Mesendoderm (in vitro differentiated cells): ENCODE data around the gene CCDC158.

Experiments
- DNase-seq: peaks from one replicate; pipeline ENCODE4 v3.0.0; 2013
- H2AK5ac ChIP-seq: 2 replicates; pipeline ENCODE4 v1.6.1; 2013; ENCODE audit warnings: low read length, inconsistent platforms
- H2BK120ac ChIP-seq: 2 replicates; pipeline ENCODE4 v1.6.1; 2013; ENCODE audit warnings: low read depth, mild to moderate bottlenecking, low read length, moderate library complexity, mixed read lengths
- H2BK15ac ChIP-seq: replicated peaks from 2 replicates; pipeline ENCODE4 v1.6.1; 2013; ENCODE audit warnings: low read depth, mild to moderate bottlenecking, moderate library complexity
- H2BK5ac ChIP-seq: 2 replicates; pipeline ENCODE4 v1.6.1; 2013; ENCODE audit warnings: low read length, inconsistent platforms
- H3K18ac ChIP-seq: 2 replicates; pipeline ENCODE4 v1.6.1; 2013; ENCODE audit warnings: mild to moderate bottlenecking, low read length, mixed read lengths
- H3K23ac ChIP-seq: one replicate; pipeline ENCODE4 v1.6.1; 2013; ENCODE audit warnings: low read length
- H3K27ac ChIP-seq: 2 replicates; pipeline ENCODE4 v1.5.1; 2013; ENCODE audit warnings: low read depth, mild to moderate bottlenecking, inconsistent platforms, low read length, moderate library complexity
- H3K27me3 ChIP-seq: 2 replicates; pipeline ENCODE4 v1.6.1; 2013; ENCODE audit warnings: low read length, control low read depth, mild to moderate bottlenecking, inconsistent platforms; ENCODE audit not compliant: insufficient read depth, poor library complexity
- H3K36me3 ChIP-seq: 2 replicates; pipeline ENCODE4 v1.6.1; 2013; ENCODE audit warnings: low read length, inconsistent platforms; ENCODE audit not compliant: control insufficient read depth, insufficient read depth
- H3K4ac ChIP-seq: one replicate; pipeline ENCODE4 v1.6.1; 2013; ENCODE audit warnings: low read depth, mild to moderate bottlenecking, low read length, moderate library complexity
- H3K4me1 ChIP-seq: 2 replicates; pipeline ENCODE4 v1.6.1; 2013; ENCODE audit warnings: low read depth, low read length, inconsistent platforms; ENCODE audit not compliant: control insufficient read depth
- H3K4me2 ChIP-seq: 2 replicates; pipeline ENCODE4 v1.6.1; 2013; ENCODE audit warnings: low read length
- H3K4me3 ChIP-seq: 2 replicates; pipeline ENCODE4 v1.5.1; 2013; ENCODE audit warnings: mild to moderate bottlenecking, low read length
- H3K56ac ChIP-seq: one replicate; pipeline ENCODE4 v1.6.1; 2013; ENCODE audit warnings: low read length
- H3K79me1 ChIP-seq: 2 replicates; pipeline ENCODE4 v1.6.1; 2013; ENCODE audit warnings: low read length, inconsistent platforms
- H3K79me2 ChIP-seq: 2 replicates; pipeline ENCODE4 v1.6.1; 2013; ENCODE audit warnings: mild to moderate bottlenecking, low read length; ENCODE audit not compliant: control insufficient read depth, insufficient read depth
- H3K9ac ChIP-seq: 2 replicates; pipeline ENCODE4 v1.6.1; 2013; ENCODE audit warnings: low read length, inconsistent platforms
- H4K5ac ChIP-seq: one replicate; pipeline ENCODE4 v1.6.1; 2013; ENCODE audit warnings: low read length
- H4K8ac ChIP-seq: one replicate; pipeline ENCODE4 v1.6.1; 2013; ENCODE audit warnings: low read depth, mild to moderate bottlenecking, control low read depth, low read length, moderate library complexity
- whole genome bisulfite sequencing: extraction: QIAGEN DNeasy Blood & Tissue Kit; methylation state at CpG from one replicate; pipeline ENCODE4 v1.1.7; 2013; ENCODE audit warnings: low lambda C conversion rate, missing lambda C conversion rate; ENCODE audit not compliant: insufficient coverage; ENCODE audit errors: extremely low coverage; 5-methylcytosine and 5-hydroxymethylcytosine counted together

The CCDC158 gene

GRCh38 chr4:76272582-76272981, 148.4 kb downstream of the CCDC158 start:
- H3K56ac ChIP-seq = no peak overlapping the region
- H3K4me1 ChIP-seq = no peaks in the 10 kb centered on the region
- H2BK15ac ChIP-seq = no peak overlapping the region
- no peak overlapping the region for H3K27ac ChIP-seq
- DNase-seq = no peak
- H4K8ac ChIP-seq = no peak overlapping the region
- H3K4me2 ChIP-seq = no peak overlapping the region
- H3K18ac ChIP-seq = no peak overlapping the region
- no peak overlapping the region for H3K23ac ChIP-seq
- no peak overlapping the region for H4K5ac ChIP-seq
- WGBS = no CpG with 5 or more reads among the region's 1 CpG
- H3K36me3 ChIP-seq = no peaks in the 10 kb centered on the region
- H2AK5ac ChIP-seq = no peak overlapping the region
- no peak overlapping the region for H3K4ac ChIP-seq
- H3K9ac ChIP-seq = no peak overlapping the region
- H3K79me1 ChIP-seq = no peaks in the 10 kb centered on the region
- no peak overlapping the region for H2BK120ac ChIP-seq
- H3K79me2 ChIP-seq = no peaks in the 10 kb centered on the region
- no peak overlapping the region for H3K4me3 ChIP-seq
- no peaks in the 10 kb centered on the region for H3K27me3 ChIP-seq
- H2BK5ac ChIP-seq = no peak overlapping the region

- Histone ChIP-seq H3K9ac (no peak overlapping the region), H3K27ac (no peak overlapping the region), H3K56ac (no peak overlapping the region), H3K36me3 (no peaks in the 10 kb centered on the region), H4K5ac (no peak overlapping the region), H2BK5ac (no peak overlapping the region), H3K18ac (no peak overlapping the region), H3K4me1 (no peaks in the 10 kb centered on the region), H3K4ac (no peak overlapping the region), H2BK120ac (no peak overlapping the region), H2AK5ac (no peak overlapping the region), H3K79me2 (no peaks in the 10 kb centered on the region), H3K23ac (no peak overlapping the region), H3K79me1 (no peaks in the 10 kb centered on the region), H4K8ac (no peak overlapping the region), H3K27me3 (no peaks in the 10 kb centered on the region), H2BK15ac (no peak overlapping the region), H3K4me3 (no peak overlapping the region), H3K4me2 (no peak overlapping the region)
- DNase-seq = no peak
Measured at GRCh38 chr4:76272073-76272472, 148.9 kb downstream of the CCDC158 start.

GRCh38 chr4:76271248-76271647, 149.7 kb downstream of the CCDC158 start:
- Histone ChIP-seq H3K36me3 (no peaks in the 10 kb centered on the region), H3K4ac (no peak overlapping the region), H3K4me1 (no peaks in the 10 kb centered on the region), H3K23ac (no peak overlapping the region), H3K4me2 (no peak overlapping the region), H4K8ac (no peak overlapping the region), H4K5ac (no peak overlapping the region), H3K9ac (no peak overlapping the region), H3K18ac (no peak overlapping the region), H3K27me3 (no peaks in the 10 kb centered on the region), H3K27ac (no peak overlapping the region), H3K4me3 (no peak overlapping the region), H3K79me1 (no peaks in the 10 kb centered on the region), H2BK120ac (no peak overlapping the region), H2BK5ac (no peak overlapping the region), H2AK5ac (no peak overlapping the region), H3K56ac (no peak overlapping the region), H3K79me2 (no peaks in the 10 kb centered on the region), H2BK15ac (no peak overlapping the region)
- no peak for DNase-seq
- WGBS = no CpG with 5 or more reads among the region's 6 CpGs

GRCh38 chr4:76270244-76271175, 150.4 kb downstream of the CCDC158 start:
- Histone ChIP-seq H3K4ac (no peak overlapping the region), H3K79me1 (no peaks in the 10 kb centered on the region), H4K8ac (no peak overlapping the region), H3K23ac (no peak overlapping the region), H3K4me1 (no peaks in the 10 kb centered on the region), H3K27me3 (no peaks in the 10 kb centered on the region), H2BK15ac (no peak overlapping the region), H2BK120ac (no peak overlapping the region), H3K4me2 (no peak overlapping the region), H4K5ac (no peak overlapping the region), H3K9ac (no peak overlapping the region), H3K36me3 (no peaks in the 10 kb centered on the region), H2BK5ac (no peak overlapping the region), H3K18ac (no peak overlapping the region), H3K56ac (no peak overlapping the region), H2AK5ac (no peak overlapping the region), H3K27ac (no peak overlapping the region), H3K4me3 (no peak overlapping the region), H3K79me2 (no peaks in the 10 kb centered on the region)
- no CpG with 5 or more reads among the region's 11 CpGs for WGBS
- no peak for DNase-seq

- no peaks in the 10 kb centered on the region for H3K4me1 ChIP-seq
- no peak overlapping the region for H3K56ac ChIP-seq
- H3K79me2 ChIP-seq = no peaks in the 10 kb centered on the region
- WGBS = no CpG with 5 or more reads among the region's 6 CpGs
- no peaks in the 10 kb centered on the region for H3K79me1 ChIP-seq
- no peak overlapping the region for H3K9ac ChIP-seq
- H2AK5ac ChIP-seq = no peak overlapping the region
- no peak overlapping the region for H4K5ac ChIP-seq
- no peak overlapping the region for H3K23ac ChIP-seq
- no peak overlapping the region for H3K4me3 ChIP-seq
- H3K27ac ChIP-seq = no peak overlapping the region
- H2BK15ac ChIP-seq = no peak overlapping the region
- no peaks in the 10 kb centered on the region for H3K27me3 ChIP-seq
- no peak overlapping the region for H3K18ac ChIP-seq
- H4K8ac ChIP-seq = no peak overlapping the region
- no peak overlapping the region for H3K4ac ChIP-seq
- H2BK5ac ChIP-seq = no peak overlapping the region
- H2BK120ac ChIP-seq = no peak overlapping the region
- H3K4me2 ChIP-seq = no peak overlapping the region
- H3K36me3 ChIP-seq = no peaks in the 10 kb centered on the region
- no peak for DNase-seq
Measured at GRCh38 chr4:76267811-76268210, 153.1 kb downstream of the CCDC158 start.

GRCh38 chr4:76266627-76267026, 154.3 kb downstream of the CCDC158 start:
- Histone ChIP-seq H4K8ac (no peak overlapping the region), H3K4ac (no peak overlapping the region), H3K27me3 (no peaks in the 10 kb centered on the region), H3K4me2 (no peak overlapping the region), H3K79me2 (no peaks in the 10 kb centered on the region), H2BK120ac (no peak overlapping the region), H3K56ac (no peak overlapping the region), H3K18ac (no peak overlapping the region), H3K4me1 (no peaks in the 10 kb centered on the region), H2BK5ac (no peak overlapping the region), H3K23ac (no peak overlapping the region), H3K9ac (no peak overlapping the region), H3K79me1 (no peaks in the 10 kb centered on the region), H2BK15ac (no peak overlapping the region), H2AK5ac (no peak overlapping the region), H3K27ac (no peak overlapping the region), H3K36me3 (no peaks in the 10 kb centered on the region), H4K5ac (no peak overlapping the region), H3K4me3 (no peak overlapping the region)
- WGBS = no CpG with 5 or more reads among the region's 3 CpGs
- DNase-seq = no peak
